ENCODE results near the gene KCNQ1OT1.

GRCh38 chr11:2701898-2702434, 2.2 kb upstream of the KCNQ1OT1 start:
- TF ChIP-seq POLR2A (IDR thresholded peaks at IDR 0.05; ENCODE audit: low read length), result no peak
- no peak for TF ChIP-seq GATA1 (IDR thresholded peaks at IDR 0.05; ENCODE audit: low read depth, low read length)

Data from erythroblast (primary cell).